ENCODE measurements around the gene RABGAP1L. TPM values are rescaled to one million over a fixed set of nuclear protein-coding genes. Genes with fewer than 3 reads are reported as not detected.

The RABGAP1L gene
- polyA plus RNA-seq, 4 donors: 20.6 to 53.9 (median 25.1) TPM

GRCh38 chr1:174194461-174194860, 35.1 kb downstream of the RABGAP1L start:
- Histone ChIP-seq H3K36me3 (ENCODE audit: control insufficient read depth in 3 of 3, insufficient read depth in 2 of 3, low read depth in 1 of 3, low read length in 3 of 3) (peaks cover 0 to 4% (median 0%) of the 10 kb centered on the region in 3 donors), H3K4me3 (ENCODE audit: low read depth in 1 of 3, low read length in 3 of 3) (no peak overlapping the region), H3K27ac (ENCODE audit: low read depth in 1 of 3, low read length in 2 of 3) (no peak overlapping the region), H3K9me3 (ENCODE audit: control insufficient read depth in 2 of 2, insufficient read depth in 1 of 2, low read depth in 1 of 2, low read length in 1 of 2) (no peaks in the 10 kb centered on the region), H3K4me1 (ENCODE audit: control insufficient read depth in 3 of 3, insufficient read depth in 2 of 3, low read depth in 1 of 3, low read length in 2 of 3) (peaks cover 3 to 5% (median 4%) of the 10 kb centered on the region in 3 donors), H3K27me3 (ENCODE audit: control insufficient read depth in 3 of 3, insufficient read depth in 3 of 3, low read length in 3 of 3) (no peaks in the 10 kb centered on the region)
- DNase-seq (no peak), FAIRE-seq (no peak)
- 89 to 94% (median 92%) methylated on average over 6 of the region's 6 CpGs for WGBS, 3 donors

GRCh38 chr1:174197088-174197487, 37.8 kb downstream of the RABGAP1L start:
- DNase-seq: no peak
- Histone ChIP-seq H3K4me1 (ENCODE audit: control insufficient read depth in 3 of 3, insufficient read depth in 2 of 3, low read depth in 1 of 3, low read length in 2 of 3) (no peaks in the 10 kb centered on the region), H3K9me3 (ENCODE audit: control insufficient read depth in 2 of 2, insufficient read depth in 1 of 2, low read depth in 1 of 2, low read length in 1 of 2) (no peaks in the 10 kb centered on the region), H3K27ac (ENCODE audit: low read depth in 1 of 3, low read length in 2 of 3) (no peak overlapping the region), H3K36me3 (ENCODE audit: control insufficient read depth in 3 of 3, insufficient read depth in 2 of 3, low read depth in 1 of 3, low read length in 3 of 3) (peaks cover 0 to 8% (median 2%) of the 10 kb centered on the region in 3 donors), H3K4me3 (ENCODE audit: low read depth in 1 of 3, low read length in 3 of 3) (no peak overlapping the region), H3K27me3 (ENCODE audit: control insufficient read depth in 3 of 3, insufficient read depth in 3 of 3, low read length in 3 of 3) (no peaks in the 10 kb centered on the region)
- WGBS, 3 donors: 97 to 98% (median 98%) methylated on average over 2 of the region's 2 CpGs
- FAIRE-seq: no peak

- no peak for FAIRE-seq
- H3K4me1 ChIP-seq (ENCODE audit: control insufficient read depth in 3 of 3, insufficient read depth in 2 of 3, low read depth in 1 of 3, low read length in 2 of 3): no peaks in the 10 kb centered on the region
- WGBS, 3 donors: 96 to 99% (median 98%) methylated on average over 10 of the region's 10 CpGs
Measured at GRCh38 chr1:174197547-174197946, 38.2 kb downstream of the RABGAP1L start.

GRCh38 chr1:174198202-174198601, 38.9 kb downstream of the RABGAP1L start:
- Histone ChIP-seq H3K36me3 (ENCODE audit: control insufficient read depth in 3 of 3, insufficient read depth in 2 of 3, low read depth in 1 of 3, low read length in 3 of 3) (peaks cover 0 to 8% (median 2%) of the 10 kb centered on the region in 3 donors), H3K4me1 (ENCODE audit: control insufficient read depth in 3 of 3, insufficient read depth in 2 of 3, low read depth in 1 of 3, low read length in 2 of 3) (no peaks in the 10 kb centered on the region), H3K27ac (ENCODE audit: low read depth in 1 of 3, low read length in 2 of 3) (no peak overlapping the region), H3K27me3 (ENCODE audit: control insufficient read depth in 3 of 3, insufficient read depth in 3 of 3, low read length in 3 of 3) (no peaks in the 10 kb centered on the region), H3K4me3 (ENCODE audit: low read depth in 1 of 3, low read length in 3 of 3) (no peak overlapping the region), H3K9me3 (ENCODE audit: control insufficient read depth in 2 of 2, insufficient read depth in 1 of 2, low read depth in 1 of 2, low read length in 1 of 2) (no peaks in the 10 kb centered on the region)
- no peak for FAIRE-seq
- no peak for DNase-seq

More at GRCh38 chr1:174197547-174197946, 38.2 kb downstream of the RABGAP1L start:
- no peak for DNase-seq
- peaks cover 0 to 8% (median 2%) of the 10 kb centered on the region in 3 donors for H3K36me3 ChIP-seq (ENCODE audit: control insufficient read depth in 3 of 3, insufficient read depth in 2 of 3, low read depth in 1 of 3, low read length in 3 of 3)
- H3K27ac ChIP-seq (ENCODE audit: low read depth in 1 of 3, low read length in 2 of 3): no peak overlapping the region
- no peaks in the 10 kb centered on the region for H3K27me3 ChIP-seq (ENCODE audit: control insufficient read depth in 3 of 3, insufficient read depth in 3 of 3, low read length in 3 of 3)
- H3K9me3 ChIP-seq (ENCODE audit: control insufficient read depth in 2 of 2, insufficient read depth in 1 of 2, low read depth in 1 of 2, low read length in 1 of 2): no peaks in the 10 kb centered on the region
- no peak overlapping the region for H3K4me3 ChIP-seq (ENCODE audit: low read depth in 1 of 3, low read length in 3 of 3)

GRCh38 chr1:174200746-174201145, 41.4 kb downstream of the RABGAP1L start:
- H3K36me3 ChIP-seq (ENCODE audit: control insufficient read depth in 3 of 3, insufficient read depth in 2 of 3, low read depth in 1 of 3, low read length in 3 of 3): peaks cover 0 to 8% (median 2%) of the 10 kb centered on the region in 3 donors
- no peak overlapping the region for H3K4me3 ChIP-seq (ENCODE audit: low read depth in 1 of 3, low read length in 3 of 3)
- no peak for DNase-seq
- WGBS, 3 donors: 63 to 86% (median 69%) methylated on average over 4 of the region's 4 CpGs
- no peak overlapping the region for H3K27ac ChIP-seq (ENCODE audit: low read depth in 1 of 3, low read length in 2 of 3)
- H3K27me3 ChIP-seq (ENCODE audit: control insufficient read depth in 3 of 3, insufficient read depth in 3 of 3, low read length in 3 of 3): no peaks in the 10 kb centered on the region
- FAIRE-seq: no peak
- H3K4me1 ChIP-seq (ENCODE audit: control insufficient read depth in 3 of 3, insufficient read depth in 2 of 3, low read depth in 1 of 3, low read length in 2 of 3): no peaks in the 10 kb centered on the region
- H3K9me3 ChIP-seq (ENCODE audit: control insufficient read depth in 2 of 2, insufficient read depth in 1 of 2, low read depth in 1 of 2, low read length in 1 of 2): no peaks in the 10 kb centered on the region

GRCh38 chr1:174204697-174205308, 45.5 kb downstream of the RABGAP1L start:
- Histone ChIP-seq H3K4me1 (ENCODE audit: control insufficient read depth in 3 of 3, insufficient read depth in 2 of 3, low read depth in 1 of 3, low read length in 2 of 3) (no peaks in the 10 kb centered on the region), H3K36me3 (ENCODE audit: control insufficient read depth in 3 of 3, insufficient read depth in 2 of 3, low read depth in 1 of 3, low read length in 3 of 3) (peaks cover 0 to 4% (median 2%) of the 10 kb centered on the region in 3 donors), H3K9me3 (ENCODE audit: control insufficient read depth in 2 of 2, insufficient read depth in 1 of 2, low read depth in 1 of 2, low read length in 1 of 2) (peaks cover 0 to 3% of the 10 kb centered on the region in 2 donors), H3K27ac (ENCODE audit: low read depth in 1 of 3, low read length in 2 of 3) (no peak overlapping the region), H3K27me3 (ENCODE audit: control insufficient read depth in 3 of 3, insufficient read depth in 3 of 3, low read length in 3 of 3) (no peaks in the 10 kb centered on the region), H3K4me3 (ENCODE audit: low read depth in 1 of 3, low read length in 3 of 3) (no peak overlapping the region)
- DNase-seq (peak in 1 of 2 donors; percentile 5), FAIRE-seq (no peak)
- WGBS, 3 donors: 54 to 79% (median 69%) methylated on average over 7 of the region's 7 CpGs

- Histone ChIP-seq H3K27ac (ENCODE audit: low read depth in 1 of 3, low read length in 2 of 3) (no peak overlapping the region), H3K36me3 (ENCODE audit: control insufficient read depth in 3 of 3, insufficient read depth in 2 of 3, low read depth in 1 of 3, low read length in 3 of 3) (peaks cover 0 to under 1% (median under 1%) of the 10 kb centered on the region in 3 donors), H3K4me3 (ENCODE audit: low read depth in 1 of 3, low read length in 3 of 3) (no peak overlapping the region), H3K27me3 (ENCODE audit: control insufficient read depth in 3 of 3, insufficient read depth in 3 of 3, low read length in 3 of 3) (no peaks in the 10 kb centered on the region), H3K4me1 (ENCODE audit: control insufficient read depth in 3 of 3, insufficient read depth in 2 of 3, low read depth in 1 of 3, low read length in 2 of 3) (no peaks in the 10 kb centered on the region), H3K9me3 (ENCODE audit: control insufficient read depth in 2 of 2, insufficient read depth in 1 of 2, low read depth in 1 of 2, low read length in 1 of 2) (peaks cover 0 to 7% of the 10 kb centered on the region in 2 donors)
- 77 to 90% (median 78%) methylated on average over 5 of the region's 5 CpGs for WGBS, 3 donors
- FAIRE-seq: no peak
- DNase-seq: peak in 1 of 2 donors; percentile 8
Measured at GRCh38 chr1:174206148-174206836, 47.0 kb downstream of the RABGAP1L start.

- no peak for FAIRE-seq
- Histone ChIP-seq H3K27me3 (ENCODE audit: control insufficient read depth in 3 of 3, insufficient read depth in 3 of 3, low read length in 3 of 3) (no peaks in the 10 kb centered on the region), H3K36me3 (ENCODE audit: control insufficient read depth in 3 of 3, insufficient read depth in 2 of 3, low read depth in 1 of 3, low read length in 3 of 3) (no peaks in the 10 kb centered on the region), H3K27ac (ENCODE audit: low read depth in 1 of 3, low read length in 2 of 3) (no peak overlapping the region), H3K4me3 (ENCODE audit: low read depth in 1 of 3, low read length in 3 of 3) (no peak overlapping the region), H3K4me1 (ENCODE audit: control insufficient read depth in 3 of 3, insufficient read depth in 2 of 3, low read depth in 1 of 3, low read length in 2 of 3) (no peaks in the 10 kb centered on the region), H3K9me3 (ENCODE audit: control insufficient read depth in 2 of 2, insufficient read depth in 1 of 2, low read depth in 1 of 2, low read length in 1 of 2) (peaks cover 0 to 7% of the 10 kb centered on the region in 2 donors)
- WGBS, 3 donors: 84 to 94% (median 90%) methylated on average over 5 of the region's 5 CpGs
- no peak for DNase-seq
Measured at GRCh38 chr1:174209347-174210187, 50.2 kb downstream of the RABGAP1L start.
